Measurements from ENCODE around the gene SS18L1.

SS18L1 gene

GRCh38 chr20:62128502-62128901, 15.1 kb upstream of the SS18L1 start:
- TF ChIP-seq GATA3 (IDR thresholded peaks at IDR 0.05; ENCODE audit: low read depth, low read length) (no peak), GATA2 (IDR thresholded peaks at IDR 0.05; ENCODE audit: low read depth, low read length) (no peak)

DNA sequence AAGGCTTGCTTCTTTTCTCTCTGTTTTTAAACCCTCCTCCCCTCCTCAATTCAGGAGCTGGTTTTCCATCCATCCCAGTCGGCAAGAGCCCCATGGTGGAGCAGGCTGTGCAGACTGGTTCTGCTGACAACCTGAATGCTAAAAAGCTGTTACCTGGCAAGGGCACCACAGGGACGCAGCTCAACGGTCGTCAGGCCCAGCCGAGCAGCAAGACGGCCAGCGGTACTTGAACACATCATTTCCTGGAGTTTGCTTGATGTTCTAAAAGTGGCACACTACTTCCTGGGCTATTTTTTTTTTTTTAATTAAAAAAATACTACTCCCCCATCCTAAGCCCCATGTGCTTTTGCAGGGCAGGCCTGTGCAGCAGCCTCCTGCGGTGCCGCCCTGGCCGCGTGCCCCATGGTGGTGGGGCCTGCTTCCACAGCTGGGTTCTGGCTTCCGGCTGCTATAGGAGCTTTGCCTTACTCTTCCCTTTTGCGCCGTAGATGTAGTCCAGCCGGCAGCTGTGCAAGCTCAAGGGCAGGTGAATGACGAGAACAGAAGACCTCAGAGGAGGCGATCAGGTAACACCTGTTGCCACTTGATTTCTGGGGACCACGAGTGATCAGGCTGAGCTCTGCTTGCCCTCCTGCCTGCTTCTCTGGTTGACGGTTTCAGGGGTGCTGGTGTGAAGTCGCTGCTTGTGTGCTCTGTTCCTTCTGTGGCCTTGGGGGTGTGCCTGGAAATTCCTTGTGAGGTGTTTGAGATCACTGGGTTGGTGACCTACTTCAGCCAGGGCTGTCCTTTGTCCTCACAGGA, 13.6 kb upstream of the SS18L1 start:
- TF ChIP-seq GATA3 (IDR thresholded peaks at IDR 0.05; ENCODE audit: low read depth, low read length) (no peak), GATA2 (IDR thresholded peaks at IDR 0.05; ENCODE audit: low read depth, low read length) (no peak)

GRCh38 chr20:62131560-62132320, 11.8 kb upstream of the SS18L1 start:
- TF ChIP-seq GATA3 (IDR thresholded peaks at IDR 0.05; ENCODE audit: low read depth, low read length) (no peak), GATA2 (IDR thresholded peaks at IDR 0.05; ENCODE audit: low read depth, low read length) (no peak)

GRCh38 chr20:62132421-62132820, 11.1 kb upstream of the SS18L1 start:
- TF ChIP-seq GATA3 (IDR thresholded peaks at IDR 0.05; ENCODE audit: low read depth, low read length), result no peak
- no peak for TF ChIP-seq GATA2 (IDR thresholded peaks at IDR 0.05; ENCODE audit: low read depth, low read length)

DNA sequence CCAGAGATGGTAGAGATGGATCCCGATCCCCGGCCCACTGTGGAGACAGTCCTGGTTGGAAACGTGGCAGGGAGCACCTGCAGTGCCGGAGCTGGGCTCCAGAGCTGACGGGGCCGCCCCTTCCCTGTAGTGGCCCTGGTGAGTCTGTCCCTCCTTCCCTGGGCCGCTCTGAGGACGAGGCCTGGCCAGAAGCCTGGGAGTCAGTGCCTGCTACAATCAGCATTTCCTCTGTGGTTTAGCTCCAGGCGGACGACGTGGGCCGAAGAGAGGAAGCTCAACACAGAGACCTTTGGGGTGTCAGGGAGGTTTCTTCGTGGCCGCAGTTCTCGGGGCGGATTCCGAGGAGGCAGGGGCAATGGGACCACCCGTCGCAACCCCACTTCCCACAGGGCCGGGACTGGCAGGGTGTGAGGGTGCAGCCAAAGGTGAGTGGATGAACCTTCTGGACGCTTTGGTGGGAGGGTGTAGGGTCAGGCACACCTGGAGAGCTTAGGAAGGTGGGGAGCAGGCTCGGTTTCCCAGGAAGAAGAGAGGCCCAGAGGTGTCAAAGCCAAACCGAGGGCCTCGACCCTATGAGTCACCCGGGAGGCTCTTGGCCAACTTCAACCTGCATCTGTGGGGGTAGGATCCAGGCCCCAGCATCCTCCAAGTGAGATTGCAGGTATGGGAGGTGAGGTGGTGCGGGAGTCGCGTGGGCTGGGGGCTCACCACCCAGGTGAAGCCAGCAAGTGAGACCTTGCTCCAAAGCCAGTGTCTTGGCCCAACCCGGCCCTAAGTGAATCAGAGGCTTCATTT, 10.3 kb upstream of the SS18L1 start:
- TF ChIP-seq GATA2 (IDR thresholded peaks at IDR 0.05; ENCODE audit: low read depth, low read length), result no peak
- no peak for TF ChIP-seq GATA3 (IDR thresholded peaks at IDR 0.05; ENCODE audit: low read depth, low read length)

DNA sequence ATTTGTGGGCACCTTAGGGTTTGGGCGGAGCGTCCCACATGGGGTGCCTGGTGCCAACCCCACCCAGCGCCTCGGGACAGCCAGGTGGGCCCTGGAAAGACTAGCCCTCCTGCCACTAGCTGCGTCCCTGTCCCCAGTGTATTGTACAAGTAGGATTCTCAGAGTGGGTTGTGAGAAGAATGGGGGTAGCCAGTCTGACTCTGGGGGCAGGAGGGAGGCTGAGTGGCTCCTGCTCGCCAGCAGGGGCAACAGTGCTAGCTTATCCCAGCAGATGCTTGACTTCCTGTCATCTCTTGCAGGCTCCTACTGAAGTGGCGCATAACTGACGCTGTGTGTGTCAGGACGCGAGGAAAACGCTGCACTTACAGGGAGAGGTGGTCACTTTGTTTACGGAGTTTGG, 9.7 kb upstream of the SS18L1 start:
- no peak for TF ChIP-seq GATA2 (IDR thresholded peaks at IDR 0.05; ENCODE audit: low read depth, low read length)
- TF ChIP-seq GATA3 (IDR thresholded peaks at IDR 0.05; ENCODE audit: low read depth, low read length), result no peak

- TF ChIP-seq GATA3 (IDR thresholded peaks at IDR 0.05; ENCODE audit: low read depth, low read length) (no peak), GATA2 (IDR thresholded peaks at IDR 0.05; ENCODE audit: low read depth, low read length) (no peak)
These were observed 8.8 kb upstream of the SS18L1 start for GRCh38 chr20:62134735-62135231.

GRCh38 chr20:62135573-62136266, 7.8 kb upstream of the SS18L1 start:
- TF ChIP-seq GATA3 (IDR thresholded peaks at IDR 0.05; ENCODE audit: low read depth, low read length), result no peak
- TF ChIP-seq GATA2 (IDR thresholded peaks at IDR 0.05; ENCODE audit: low read depth, low read length), result no peak

GRCh38 chr20:62136283-62137091, 7.1 kb upstream of the SS18L1 start:
- TF ChIP-seq GATA2 (IDR thresholded peaks at IDR 0.05; ENCODE audit: low read depth, low read length), result no peak
- TF ChIP-seq GATA3 (IDR thresholded peaks at IDR 0.05; ENCODE audit: low read depth, low read length), result no peak

DNA sequence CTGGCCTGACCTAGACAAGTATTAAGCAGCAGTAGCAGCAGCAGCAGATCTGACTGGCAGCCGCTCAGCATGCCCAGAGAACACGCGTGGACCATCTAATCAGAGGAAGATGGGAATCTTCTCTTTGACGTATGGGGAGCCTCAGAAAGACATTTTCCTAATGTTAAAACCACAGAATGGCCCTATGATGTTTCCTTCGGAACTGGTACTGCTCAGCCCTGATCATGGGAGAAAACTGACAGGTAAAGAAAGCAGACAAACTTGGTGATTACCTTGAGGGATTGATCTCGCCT, 6.5 kb upstream of the SS18L1 start:
- TF ChIP-seq GATA3 (IDR thresholded peaks at IDR 0.05; ENCODE audit: low read depth, low read length), result no peak
- no peak for TF ChIP-seq GATA2 (IDR thresholded peaks at IDR 0.05; ENCODE audit: low read depth, low read length)

GRCh38 chr20:62137478-62138203, 5.9 kb upstream of the SS18L1 start:
- TF ChIP-seq GATA3 (IDR thresholded peaks at IDR 0.05; ENCODE audit: low read depth, low read length), result no peak
- TF ChIP-seq GATA2 (IDR thresholded peaks at IDR 0.05; ENCODE audit: low read depth, low read length), result no peak

- TF ChIP-seq GATA3 (IDR thresholded peaks at IDR 0.05; ENCODE audit: low read depth, low read length), result no peak
These were observed 5.4 kb upstream of the SS18L1 start for GRCh38 chr20:62138204-62138543.

GRCh38 chr20:62138912-62139311, 4.7 kb upstream of the SS18L1 start:
- TF ChIP-seq GATA2 (IDR thresholded peaks at IDR 0.05; ENCODE audit: low read depth, low read length) (no peak), GATA3 (IDR thresholded peaks at IDR 0.05; ENCODE audit: low read depth, low read length) (no peak)
